ENCODE data around the gene SLC27A6. TPM values are rescaled to one million over a fixed set of nuclear protein-coding genes. Genes with fewer than 3 reads are reported as not detected.
A peak's percentile ranks its signal among the peaks of the same experiment; 100 is the strongest.

The SLC27A6 gene, protein sequence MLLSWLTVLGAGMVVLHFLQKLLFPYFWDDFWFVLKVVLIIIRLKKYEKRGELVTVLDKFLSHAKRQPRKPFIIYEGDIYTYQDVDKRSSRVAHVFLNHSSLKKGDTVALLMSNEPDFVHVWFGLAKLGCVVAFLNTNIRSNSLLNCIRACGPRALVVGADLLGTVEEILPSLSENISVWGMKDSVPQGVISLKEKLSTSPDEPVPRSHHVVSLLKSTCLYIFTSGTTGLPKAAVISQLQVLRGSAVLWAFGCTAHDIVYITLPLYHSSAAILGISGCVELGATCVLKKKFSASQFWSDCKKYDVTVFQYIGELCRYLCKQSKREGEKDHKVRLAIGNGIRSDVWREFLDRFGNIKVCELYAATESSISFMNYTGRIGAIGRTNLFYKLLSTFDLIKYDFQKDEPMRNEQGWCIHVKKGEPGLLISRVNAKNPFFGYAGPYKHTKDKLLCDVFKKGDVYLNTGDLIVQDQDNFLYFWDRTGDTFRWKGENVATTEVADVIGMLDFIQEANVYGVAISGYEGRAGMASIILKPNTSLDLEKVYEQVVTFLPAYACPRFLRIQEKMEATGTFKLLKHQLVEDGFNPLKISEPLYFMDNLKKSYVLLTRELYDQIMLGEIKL
- 1 to 10 TPM in 2 of 6 donors, under 1 TPM in 3, not detected in 1; 0.30 to 2.7 (median 0.40) TPM for total RNA-seq

DNA sequence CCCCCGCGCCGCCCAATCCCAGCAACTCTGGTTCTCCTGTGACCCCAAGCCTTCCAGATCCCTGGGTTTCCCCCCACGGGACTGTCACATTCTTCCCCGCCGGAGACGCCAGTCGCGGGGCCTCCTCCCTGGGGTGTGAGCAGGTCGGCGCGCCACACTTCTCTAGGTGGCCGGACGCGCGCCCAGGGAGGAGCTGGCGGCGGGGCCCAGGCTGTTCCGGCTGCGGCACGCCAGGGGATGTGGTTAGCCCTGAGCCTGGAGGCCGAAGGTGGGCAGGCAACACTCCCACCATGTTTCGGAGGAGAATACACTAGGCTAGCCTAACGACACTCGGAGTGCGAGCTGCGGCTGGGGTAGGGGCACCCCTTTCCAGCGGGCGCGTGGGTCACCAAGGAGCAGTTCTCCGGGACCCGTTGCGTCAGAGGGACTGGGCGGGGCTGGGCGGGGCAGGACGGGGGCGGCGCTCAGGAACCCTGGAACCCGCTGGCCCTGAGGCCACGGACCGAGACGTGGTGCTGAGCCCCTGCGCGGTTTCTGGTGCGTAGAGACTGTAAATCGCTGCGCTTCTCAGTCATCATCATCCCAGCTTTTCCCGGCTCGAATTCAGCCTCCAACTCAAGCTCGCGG is at the start of gene SLC27A6:
SLC27A6 (plus strand) TSS at position 478 of the 627 bp plus-strand sequence. CDS start 650 bp downstream, outside the sequence.
- ATAC-seq (ENCODE audit: low FRiP score in 2 of 2) (peak; percentile 32 to 61), DNase-seq (peak in 1 of 2 donors; percentile 79)
- peak within 1 kb of the TSS in 3 of 4 donors; percentile 37 to 42 (median 40) for H3K4me3 ChIP-seq
- H3K36me3 ChIP-seq, result no peaks in the 10 kb centered on the region
- no peak within 1 kb of the TSS for H3K27ac ChIP-seq
- TF ChIP-seq, protein P1, sequence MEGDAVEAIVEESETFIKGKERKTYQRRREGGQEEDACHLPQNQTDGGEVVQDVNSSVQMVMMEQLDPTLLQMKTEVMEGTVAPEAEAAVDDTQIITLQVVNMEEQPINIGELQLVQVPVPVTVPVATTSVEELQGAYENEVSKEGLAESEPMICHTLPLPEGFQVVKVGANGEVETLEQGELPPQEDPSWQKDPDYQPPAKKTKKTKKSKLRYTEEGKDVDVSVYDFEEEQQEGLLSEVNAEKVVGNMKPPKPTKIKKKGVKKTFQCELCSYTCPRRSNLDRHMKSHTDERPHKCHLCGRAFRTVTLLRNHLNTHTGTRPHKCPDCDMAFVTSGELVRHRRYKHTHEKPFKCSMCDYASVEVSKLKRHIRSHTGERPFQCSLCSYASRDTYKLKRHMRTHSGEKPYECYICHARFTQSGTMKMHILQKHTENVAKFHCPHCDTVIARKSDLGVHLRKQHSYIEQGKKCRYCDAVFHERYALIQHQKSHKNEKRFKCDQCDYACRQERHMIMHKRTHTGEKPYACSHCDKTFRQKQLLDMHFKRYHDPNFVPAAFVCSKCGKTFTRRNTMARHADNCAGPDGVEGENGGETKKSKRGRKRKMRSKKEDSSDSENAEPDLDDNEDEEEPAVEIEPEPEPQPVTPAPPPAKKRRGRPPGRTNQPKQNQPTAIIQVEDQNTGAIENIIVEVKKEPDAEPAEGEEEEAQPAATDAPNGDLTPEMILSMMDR (IDR thresholded peaks at IDR 0.05), result no peak
- TF ChIP-seq EP300 (IDR thresholded peaks at IDR 0.05) (no peak), POLR2A (IDR thresholded peaks at IDR 0.05) (no peak), POLR2AphosphoS5 (IDR thresholded peaks at IDR 0.05) (no peak)
- H3K4me1 ChIP-seq, result peaks cover 0 to 11% (median 1%) of the 10 kb centered on the region in 4 donors
- 3 to 5% methylated on average over 23 to 31 of the region's 51 CpGs for WGBS, 2 donors
- no peaks in the 10 kb centered on the region for H3K9me3 ChIP-seq
- H3K27me3 ChIP-seq, result peaks cover 0 to 2% (median 0%) of the 10 kb centered on the region in 4 donors

DNA sequence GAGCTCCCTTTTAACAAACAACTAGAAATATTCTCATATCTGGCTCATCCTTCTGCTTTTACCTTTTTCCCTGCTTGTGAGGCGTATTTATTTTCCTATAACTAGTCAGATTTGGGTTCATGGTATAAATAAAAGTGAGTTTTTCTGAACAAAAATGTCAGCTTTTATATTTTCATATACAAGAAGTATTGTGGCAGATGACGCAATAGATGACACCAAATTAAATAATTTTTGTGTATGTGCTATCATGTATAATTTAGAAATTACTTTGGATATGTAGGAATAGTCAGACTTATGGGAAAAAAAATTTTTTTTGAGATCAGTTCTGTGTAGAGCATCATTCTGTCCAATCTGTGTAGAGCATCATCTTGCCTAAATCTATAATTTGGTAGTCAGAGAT is 45.7 kb upstream of the SLC27A6 start:
- no peaks in the 10 kb centered on the region for H3K36me3 ChIP-seq
- 93 to 94% methylated on average over 2 of the region's 2 CpGs for WGBS, 2 donors
- H3K4me3 ChIP-seq, result no peak overlapping the region
- no peaks in the 10 kb centered on the region for H3K27me3 ChIP-seq
- ATAC-seq (ENCODE audit: low FRiP score in 2 of 2), result no peak
- no peaks in the 10 kb centered on the region for H3K4me1 ChIP-seq
- no peaks in the 10 kb centered on the region for H3K9me3 ChIP-seq
- DNase-seq, result no peak
- no peak overlapping the region for H3K27ac ChIP-seq
- TF ChIP-seq, protein P1 (IDR thresholded peaks at IDR 0.05), result no peak
- no peak for TF ChIP-seq EP300 (IDR thresholded peaks at IDR 0.05)
- TF ChIP-seq POLR2AphosphoS5 (IDR thresholded peaks at IDR 0.05), result no peak
- no peak for TF ChIP-seq POLR2A (IDR thresholded peaks at IDR 0.05)

DNA sequence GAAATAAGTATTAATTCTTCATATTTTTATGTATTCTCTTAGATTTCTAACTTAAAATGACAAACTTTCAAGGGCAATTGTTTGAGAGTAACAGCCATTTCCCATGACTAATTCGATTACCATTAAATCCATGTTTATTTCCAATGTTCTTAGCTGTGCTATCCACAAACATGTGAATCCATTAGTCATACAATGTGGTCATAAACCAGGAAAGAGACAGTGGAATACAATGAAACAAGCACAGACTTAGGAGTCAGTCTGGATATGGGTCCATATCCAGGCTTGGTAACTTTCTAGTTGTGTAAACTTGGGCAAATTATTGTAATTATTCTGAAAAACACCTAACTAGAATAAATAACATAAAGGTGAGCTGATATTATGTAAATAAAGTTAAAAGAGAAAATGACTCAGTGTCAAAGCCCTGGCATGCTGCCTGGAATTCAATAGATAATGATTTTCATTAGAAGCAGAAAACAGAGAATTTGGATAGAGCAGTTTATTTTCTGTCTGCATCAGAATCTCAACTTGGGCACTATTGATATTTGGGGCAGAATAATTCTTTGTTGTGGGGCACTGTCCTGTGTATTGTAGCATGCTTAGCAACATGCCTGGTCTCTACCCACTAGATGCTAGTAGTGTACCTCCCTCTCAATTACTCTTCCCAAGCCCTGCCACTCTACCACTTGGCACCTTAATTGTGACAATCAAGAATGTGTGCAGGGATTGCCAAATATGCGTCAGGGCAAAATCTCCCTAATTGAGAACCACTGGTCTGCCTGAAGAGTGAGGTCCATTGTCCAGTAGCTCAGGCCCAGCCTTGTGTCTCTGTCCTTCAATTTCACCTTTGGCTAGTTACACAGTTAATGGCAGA is 44.7 kb upstream of the SLC27A6 start:
- ATAC-seq (ENCODE audit: low FRiP score in 2 of 2) (no peak), DNase-seq (no peak)
- Histone ChIP-seq H3K27ac (no peak overlapping the region), H3K36me3 (no peaks in the 10 kb centered on the region), H3K9me3 (no peaks in the 10 kb centered on the region), H3K4me1 (no peaks in the 10 kb centered on the region), H3K27me3 (no peaks in the 10 kb centered on the region), H3K4me3 (no peak overlapping the region)
- TF ChIP-seq, protein P1 (IDR thresholded peaks at IDR 0.05), result no peak
- TF ChIP-seq POLR2AphosphoS5 (IDR thresholded peaks at IDR 0.05) (no peak), POLR2A (IDR thresholded peaks at IDR 0.05) (no peak), EP300 (IDR thresholded peaks at IDR 0.05) (no peak)
- WGBS, 2 donors, result 74 to 77% methylated on average over 2 of the region's 2 CpGs

DNA sequence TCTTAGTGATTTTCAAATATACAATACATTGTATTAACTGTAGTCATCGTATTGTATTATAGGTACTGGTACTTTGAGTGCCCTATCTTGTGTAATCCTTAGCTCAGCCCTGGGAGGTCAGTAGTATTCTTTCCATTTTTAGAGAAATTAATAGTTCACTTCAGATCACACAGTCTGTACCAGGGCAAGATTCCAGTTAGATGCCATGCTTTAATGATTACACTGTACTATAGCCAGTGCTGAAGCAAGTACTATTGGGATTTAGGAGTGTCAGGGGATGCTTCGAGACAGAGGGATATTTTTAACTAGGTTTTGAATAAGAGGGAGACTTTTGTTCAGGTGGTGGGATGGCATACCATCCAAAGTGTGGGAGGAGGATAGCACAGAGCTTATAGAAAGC is 41.0 kb upstream of the SLC27A6 start:
- Histone ChIP-seq H3K9me3 (no peaks in the 10 kb centered on the region), H3K4me1 (no peaks in the 10 kb centered on the region), H3K4me3 (no peak overlapping the region), H3K36me3 (no peaks in the 10 kb centered on the region), H3K27me3 (no peaks in the 10 kb centered on the region), H3K27ac (no peak overlapping the region)
- no peak for TF ChIP-seq EP300 (IDR thresholded peaks at IDR 0.05)
- TF ChIP-seq, protein P1 (IDR thresholded peaks at IDR 0.05), result no peak
- no peak for TF ChIP-seq POLR2A (IDR thresholded peaks at IDR 0.05)
- TF ChIP-seq POLR2AphosphoS5 (IDR thresholded peaks at IDR 0.05), result no peak
- DNase-seq (no peak), ATAC-seq (ENCODE audit: low FRiP score in 2 of 2) (no peak)
- WGBS, 2 donors, result 77 to 82% methylated on average over 2 of the region's 2 CpGs

Measured in upper lobe of left lung (tissue), 6 donors.